CD1c-positive myeloid dendritic cell (primary cell): Measurements from ENCODE around the gene C4orf50.

Experiments
- DNase-seq: peaks from one replicate; pipeline ENCODE4 v3.0.0-alpha.2; 2016; ENCODE audit errors: extremely low spot score

Gene C4orf50

DNA sequence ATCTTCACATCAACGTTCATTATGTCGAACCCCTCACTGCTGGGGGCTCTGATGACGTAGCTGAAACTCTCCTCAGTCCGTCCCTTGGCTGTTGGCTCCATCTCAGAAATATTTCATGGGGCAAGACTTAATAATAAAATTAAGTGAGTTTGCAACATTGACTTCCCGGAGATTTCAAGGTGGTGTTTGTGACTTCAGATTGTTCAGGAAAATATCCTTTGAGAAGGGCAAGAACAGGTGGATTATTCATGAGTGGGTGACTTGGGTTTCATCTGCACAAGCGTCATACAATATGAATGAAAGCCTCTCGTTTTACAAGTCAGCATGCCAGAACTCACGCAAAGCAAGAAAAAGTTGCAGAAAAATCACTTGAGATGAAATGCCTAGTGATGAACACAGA is at the start of gene C4orf50:
Gene C4orf50, minus strand, starts transcription at position 101 of the 400 bp plus-strand sequence.
- no peak for DNase-seq

GRCh38 chr4:6065934-6066590 is 47.8 kb upstream of the C4orf50 start:
- no peak for DNase-seq

GRCh38 chr4:6065166-6065565 is 46.9 kb upstream of the C4orf50 start:
- no peak for DNase-seq

GRCh38 chr4:6064383-6064782 is 46.2 kb upstream of the C4orf50 start:
- DNase-seq, result no peak

DNA sequence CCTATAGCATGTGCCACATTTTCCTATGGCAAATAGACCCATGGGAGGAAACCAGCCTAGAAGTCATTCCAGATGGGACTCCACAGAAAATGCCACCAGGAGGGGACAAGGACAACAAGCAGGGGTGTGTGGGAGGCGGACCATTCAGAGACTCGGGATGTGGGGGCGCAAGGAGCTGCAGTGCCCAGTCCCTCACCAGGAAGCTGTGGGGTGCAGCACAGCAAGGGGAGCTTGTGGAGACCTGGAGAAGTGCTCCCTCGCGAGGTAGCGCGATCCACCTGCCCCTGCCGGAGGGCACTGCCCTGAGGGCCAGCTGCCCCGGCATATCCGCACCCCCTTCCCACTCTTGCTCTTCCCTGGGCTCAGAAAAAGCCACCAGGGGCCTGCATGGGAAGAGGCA is 45.5 kb upstream of the C4orf50 start:
- DNase-seq, result no peak

GRCh38 chr4:6062133-6062532 is 43.9 kb upstream of the C4orf50 start:
- DNase-seq, result no peak

DNA sequence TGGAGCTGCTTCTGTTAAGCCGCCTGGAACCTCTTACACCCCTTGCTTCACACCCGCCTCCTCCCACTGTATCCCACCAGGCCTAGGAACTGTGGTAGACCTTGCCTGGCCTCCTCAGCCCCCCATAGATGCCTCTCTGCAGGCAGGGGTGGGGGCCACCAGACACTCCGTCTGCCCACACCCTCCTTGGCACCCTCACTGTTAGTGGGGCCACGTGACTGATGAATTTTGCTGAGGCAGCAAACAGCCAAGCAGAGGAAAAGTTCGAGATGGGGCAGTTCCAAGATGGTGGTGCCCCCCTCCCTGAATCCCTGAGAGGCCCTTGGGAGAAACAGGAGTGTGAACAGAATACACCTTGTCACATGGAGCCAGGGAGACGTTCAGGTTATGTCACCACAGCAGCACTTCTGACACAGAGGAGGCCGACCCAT is 41.2 kb upstream of the C4orf50 start:
- no peak for DNase-seq

DNA sequence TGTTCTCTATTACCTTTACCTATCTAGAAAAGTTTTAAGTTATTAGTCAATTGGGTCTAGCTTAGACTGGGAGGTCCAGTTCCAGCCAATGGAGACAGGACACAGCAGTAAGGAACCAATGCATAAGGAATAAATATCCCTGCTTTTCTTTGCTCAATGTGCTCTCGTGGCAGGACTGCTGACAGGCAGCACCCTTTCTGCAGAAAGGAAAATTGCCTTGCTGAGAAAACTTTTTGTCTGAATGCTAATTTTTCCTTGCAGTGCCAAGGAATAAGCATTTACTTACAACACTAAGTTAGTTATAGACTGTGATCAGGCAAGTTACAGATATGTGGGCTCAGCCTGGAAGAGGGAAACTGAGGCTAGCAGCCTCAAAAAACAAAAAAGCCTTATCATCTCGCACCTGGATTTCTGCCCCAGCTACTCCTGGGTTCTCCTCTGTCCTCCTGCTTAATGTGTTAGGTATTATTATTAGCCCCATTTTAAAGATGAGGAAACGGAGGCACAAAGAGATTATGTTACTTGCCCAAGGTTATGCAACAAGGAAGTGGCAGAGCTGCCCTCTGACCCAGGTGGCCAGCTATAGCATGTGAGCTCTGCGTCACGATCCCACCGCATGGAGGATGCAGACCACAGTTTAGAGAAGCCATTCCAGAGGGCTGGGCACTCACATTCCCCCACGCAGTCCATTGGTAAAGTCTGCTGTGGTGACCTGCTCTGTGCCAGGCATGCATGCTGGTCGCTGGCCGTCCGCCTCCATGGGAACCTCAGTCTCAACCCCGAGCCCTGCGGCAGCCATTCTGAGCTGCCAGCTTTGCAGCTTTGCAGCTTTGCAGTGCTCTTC is 40.5 kb upstream of the C4orf50 start:
- no peak for DNase-seq

DNA sequence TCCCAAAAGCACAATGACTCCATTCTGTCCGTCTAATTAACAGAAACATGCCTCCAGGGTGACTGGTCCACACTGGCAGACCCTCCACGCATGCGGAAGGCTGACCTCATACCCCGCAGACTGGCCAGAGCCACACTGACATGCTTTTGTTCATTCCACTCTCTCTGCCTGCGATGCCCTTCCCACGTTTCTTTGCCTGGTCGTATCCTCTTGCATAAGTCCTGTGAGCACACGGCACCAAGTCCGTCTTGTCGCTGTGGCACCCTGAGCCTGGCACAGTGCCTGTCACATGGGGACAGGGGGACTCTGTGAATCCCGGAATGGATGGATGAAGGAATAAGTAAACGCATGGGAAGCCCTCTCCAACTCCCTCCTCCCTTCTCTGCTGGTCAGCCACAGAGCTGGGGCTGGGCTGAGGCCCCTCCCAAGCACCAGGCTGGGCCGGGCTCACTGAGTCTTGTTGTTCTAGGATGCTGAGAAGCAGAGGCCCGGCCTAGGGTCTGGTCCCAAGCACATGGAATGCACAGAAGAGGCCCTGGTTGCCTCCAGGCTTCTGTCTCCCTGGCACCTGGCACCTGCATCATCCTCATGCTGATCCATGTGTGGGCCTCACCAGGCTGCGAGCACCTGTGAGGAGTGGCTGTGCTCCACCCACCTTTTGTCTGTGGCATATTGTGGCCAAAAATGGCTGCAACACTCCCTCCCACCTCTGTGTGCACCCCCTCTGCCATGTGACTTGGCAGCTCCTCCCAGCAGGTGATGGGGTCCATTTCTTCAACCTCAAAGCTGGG is 38.9 kb upstream of the C4orf50 start:
- no peak for DNase-seq

GRCh38 chr4:6055436-6055835 is 37.2 kb upstream of the C4orf50 start:
- DNase-seq, result no peak

GRCh38 chr4:6055030-6055429 is 36.8 kb upstream of the C4orf50 start:
- no peak for DNase-seq

DNA sequence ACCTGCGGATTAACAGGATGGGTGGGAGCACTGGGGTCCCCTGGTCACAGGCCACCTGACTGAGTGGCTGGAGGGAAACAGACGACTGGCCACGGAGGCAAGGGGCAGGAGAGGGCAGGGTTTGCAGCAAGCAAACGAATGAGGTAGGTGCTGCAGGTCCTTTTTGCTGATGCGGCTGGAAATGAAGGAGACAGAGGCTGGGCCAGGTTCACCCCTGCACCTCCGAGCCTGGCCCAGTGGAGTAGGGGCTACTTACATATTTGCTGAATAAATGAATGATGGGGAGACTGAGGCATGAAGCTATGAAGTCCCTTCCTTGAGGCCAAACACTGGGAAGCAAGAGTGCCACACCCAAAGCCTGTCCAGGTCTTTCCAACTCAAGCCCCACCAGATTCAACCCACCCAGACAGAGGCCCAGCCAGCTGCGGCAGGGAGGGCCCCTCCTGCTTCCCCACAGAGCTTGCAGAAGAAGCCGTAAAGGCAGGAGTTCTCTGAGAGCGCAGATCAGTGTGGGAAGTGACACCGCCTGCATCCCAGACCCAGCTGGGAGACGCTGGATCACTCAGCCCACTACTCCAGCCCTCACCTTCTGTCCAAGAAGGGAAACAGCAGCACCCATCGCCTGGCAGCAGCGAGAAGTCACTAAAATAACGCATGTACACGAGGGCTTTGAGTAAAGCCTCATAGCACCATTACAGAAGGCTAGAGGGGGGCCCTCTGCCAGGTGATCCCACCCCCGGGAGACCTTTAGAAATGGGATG is 36.1 kb upstream of the C4orf50 start:
- no peak for DNase-seq

DNA sequence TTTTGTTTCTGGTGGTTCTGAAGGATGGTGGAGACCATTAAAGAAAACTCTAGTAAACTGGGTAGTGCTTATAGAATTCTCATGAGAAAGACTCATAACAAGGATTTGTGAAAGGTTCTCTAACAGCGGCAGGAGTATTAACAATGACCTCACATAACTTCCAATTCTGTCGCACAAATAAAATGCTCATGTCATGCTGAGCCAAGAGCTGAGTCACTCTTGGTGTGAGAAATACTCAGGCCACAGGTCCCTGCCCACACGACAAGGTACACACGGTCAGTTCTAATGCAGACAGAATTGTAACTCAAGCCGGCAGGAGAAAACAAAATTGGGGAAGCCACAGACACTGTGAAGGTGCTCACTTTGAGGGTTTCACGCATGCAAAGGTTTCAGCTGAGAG is 34.4 kb upstream of the C4orf50 start:
- no peak for DNase-seq

DNA sequence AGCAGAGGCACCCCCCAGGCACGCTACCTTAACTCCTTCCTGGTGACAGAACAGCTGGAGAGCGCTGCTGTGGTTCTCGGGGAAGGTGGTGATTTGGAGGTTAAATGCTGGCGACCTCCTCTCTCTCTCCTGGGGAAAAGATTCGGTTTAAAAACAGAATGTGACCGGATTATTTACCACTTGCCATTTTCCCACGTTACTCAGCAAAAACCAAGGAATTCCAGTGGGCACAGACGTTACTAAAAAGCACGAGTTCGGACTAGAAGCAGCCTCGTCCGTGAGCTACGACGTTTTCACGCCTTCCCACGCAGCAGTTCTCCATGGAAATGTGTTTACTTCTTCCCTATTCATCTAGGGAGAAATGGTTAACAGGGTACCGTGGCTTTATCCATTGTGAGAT is 32.3 kb upstream of the C4orf50 start:
- DNase-seq, result no peak

DNA sequence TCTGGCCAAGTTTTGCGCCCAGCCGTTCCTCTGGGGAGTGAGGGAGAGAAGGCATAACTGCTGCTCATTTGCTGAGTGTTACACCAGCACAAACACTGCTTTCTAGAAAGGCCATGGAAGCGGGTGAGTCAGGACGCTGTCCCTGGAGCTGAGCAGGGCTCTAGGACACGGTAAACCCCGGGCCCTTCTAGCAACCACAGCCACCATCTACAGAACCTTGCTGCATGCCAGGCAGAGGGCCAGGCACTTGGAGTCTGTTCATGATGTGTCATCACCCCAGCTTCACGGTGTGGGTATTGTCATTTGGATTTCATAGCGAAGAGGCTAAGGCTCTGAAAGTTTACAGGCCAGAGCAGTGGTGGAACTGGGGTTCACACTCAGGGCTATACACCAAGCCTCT is 31.8 kb upstream of the C4orf50 start:
- DNase-seq, result no peak

DNA sequence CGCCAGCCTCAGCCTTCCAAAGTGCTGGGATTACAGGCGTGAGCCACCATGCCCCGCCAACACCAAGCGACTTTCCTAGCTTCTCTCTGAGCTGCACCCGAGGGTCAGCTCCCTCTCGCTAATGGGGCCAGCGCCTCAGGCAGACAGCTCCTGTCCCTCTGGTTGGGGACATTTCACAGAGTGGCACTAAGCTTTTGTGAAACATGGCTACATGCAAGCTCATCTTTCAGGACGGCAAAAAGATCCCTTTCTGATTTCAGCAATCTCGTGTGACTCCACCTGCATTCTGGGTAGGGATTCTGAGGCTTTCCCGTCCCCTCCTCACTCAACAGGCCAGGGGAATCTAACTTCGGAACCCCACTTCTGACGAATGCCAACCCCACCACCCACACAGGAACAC is 31.0 kb upstream of the C4orf50 start:
- no peak for DNase-seq

DNA sequence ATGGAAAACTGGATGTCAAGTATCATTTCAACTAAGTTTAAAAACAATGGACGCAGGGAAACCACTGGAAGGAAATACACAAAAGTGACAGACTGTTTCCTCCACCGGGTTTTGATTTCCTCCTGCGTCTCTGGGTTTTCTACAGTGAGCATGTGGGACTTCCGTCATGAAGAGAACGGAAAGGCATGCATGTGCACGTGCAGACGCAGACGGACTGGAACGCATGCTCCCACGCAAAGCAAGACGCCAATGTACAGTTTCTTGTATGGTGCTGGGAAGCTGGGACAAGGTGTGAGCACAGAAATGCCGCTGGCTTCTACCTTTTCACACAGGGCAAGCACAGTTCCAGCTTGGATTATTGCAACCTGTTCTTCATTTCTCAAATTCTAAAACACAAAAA is 30.3 kb upstream of the C4orf50 start:
- no peak for DNase-seq

GRCh38 chr4:6047130-6047673 is 29.0 kb upstream of the C4orf50 start:
- no peak for DNase-seq

- no peak for DNase-seq
Measured at GRCh38 chr4:6046526-6047129, 28.4 kb upstream of the C4orf50 start.

- no peak for DNase-seq
Measured at GRCh38 chr4:6044805-6045204, 26.6 kb upstream of the C4orf50 start.

GRCh38 chr4:6044276-6044675 is 26.0 kb upstream of the C4orf50 start:
- no peak for DNase-seq
